Tibial artery (tissue), 4 donors: Measurements from ENCODE around the gene MRPS18A.

Experiments used
- DNase-seq, 2 donors: peaks; one replicate each; pipeline ENCODE4 v3.0.0-alpha.2; 2019
- H3K27ac ChIP-seq, 2 donors: fragments of 200-600 bp; sonication (generic) in 1 of 2; 1 replicate in 1 of 2; 2 replicates in 1 of 2; pipeline ENCODE4 v1.5.1; 2018 to 2019; ENCODE audit warnings: mild to moderate bottlenecking in 1 of 2
- H3K27me3 ChIP-seq, 2 donors: fragments of 200-600 bp; sonication (generic) in 1 of 2; one replicate each; pipeline versions ENCODE4 v1.5.1 to v1.6.0; 2016 to 2019
- H3K36me3 ChIP-seq, 3 donors: fragments of 200-600 bp; sonication (generic) in 2 of 3; one replicate each; pipeline ENCODE4 v1.5.1; 2016 to 2019; ENCODE audit warnings: mild to moderate bottlenecking in 2 of 3
- H3K4me1 ChIP-seq, 4 donors: fragments of 200-600 bp; sonication (generic) in 2 of 4; 1 replicate in 3 of 4; 2 replicates in 1 of 4; pipeline ENCODE4 v1.5.1; 2016 to 2019
- H3K4me3 ChIP-seq, 2 donors: fragments of 200-600 bp; sonication (generic) in 1 of 2; 1 replicate in 1 of 2; 2 replicates in 1 of 2; pipeline ENCODE4 v1.5.1; 2018 to 2019; ENCODE audit warnings: mild to moderate bottlenecking in 2 of 2
- H3K9me3 ChIP-seq, 3 donors: fragments of 200-600 bp; sonication (generic) in 1 of 3; one replicate each; pipeline ENCODE4 v1.5.1; 2016 to 2019
- intact Hi-C: fragments of 100-400 bp; cut with DNase I; formaldehyde crosslinking; loops from one replicate; pipeline ENCODE4 v1.15.0; 2023; ENCODE audit warnings: low total_unique reads
- TF ChIP-seq, protein P1 (sequence below), 2 experiments: fragments of 200-600 bp in 1 of 2; fragments of 450-650 bp in 1 of 2; IDR thresholded peaks; one replicate each; pipeline ENCODE4 v1.5.1; 2017 to 2019; ENCODE audit warnings: antibody characterized with exemption in 2 of 2, mild to moderate bottlenecking in 1 of 2, moderate library complexity in 1 of 2

The MRPS18A gene

DNA sequence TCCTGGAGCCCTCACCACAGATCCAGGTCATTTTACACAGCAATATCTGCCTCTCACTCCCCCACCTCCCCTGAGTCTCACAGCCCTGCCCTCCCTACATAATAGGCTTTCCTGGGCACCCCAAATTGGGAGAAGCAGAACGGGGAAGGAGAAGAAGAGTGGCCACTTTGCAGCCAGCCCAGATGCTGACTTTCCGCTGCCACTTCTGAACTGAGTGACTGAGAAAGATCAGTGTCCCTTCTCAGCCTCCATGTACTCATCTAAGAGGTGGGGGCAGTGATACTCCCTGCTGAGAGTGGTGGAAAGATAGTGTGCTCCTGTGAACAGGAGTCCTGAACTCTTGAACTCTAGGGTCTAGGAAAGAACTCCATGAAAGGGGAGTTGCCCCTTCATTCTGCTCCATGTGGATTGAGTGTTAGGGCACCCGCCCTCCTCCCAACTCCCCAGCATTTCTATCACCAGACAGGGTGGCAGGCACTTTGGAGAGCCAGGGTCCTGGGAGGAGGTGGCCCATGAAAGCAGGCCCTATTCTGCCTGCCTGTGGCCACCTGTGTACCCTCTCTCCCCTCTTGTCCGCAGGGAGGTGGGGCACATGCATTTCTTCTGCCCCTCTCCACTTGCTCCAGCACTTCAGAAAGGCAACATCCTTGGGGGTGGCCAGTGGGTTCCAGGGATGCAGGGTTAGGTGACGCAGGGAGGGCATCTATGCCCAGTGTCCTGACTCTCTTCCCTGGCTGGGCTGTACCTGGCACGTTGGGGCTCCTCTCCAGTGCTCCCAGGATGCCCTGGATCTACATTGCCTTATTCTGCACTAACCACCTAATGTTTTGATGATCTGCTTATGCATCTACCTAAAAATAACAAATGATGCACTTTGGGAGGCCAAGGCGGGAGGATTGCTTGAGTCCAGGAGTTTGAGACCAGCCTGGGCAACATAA lies 38.3 kb upstream of the MRPS18A start:
- TF ChIP-seq, protein P1, sequence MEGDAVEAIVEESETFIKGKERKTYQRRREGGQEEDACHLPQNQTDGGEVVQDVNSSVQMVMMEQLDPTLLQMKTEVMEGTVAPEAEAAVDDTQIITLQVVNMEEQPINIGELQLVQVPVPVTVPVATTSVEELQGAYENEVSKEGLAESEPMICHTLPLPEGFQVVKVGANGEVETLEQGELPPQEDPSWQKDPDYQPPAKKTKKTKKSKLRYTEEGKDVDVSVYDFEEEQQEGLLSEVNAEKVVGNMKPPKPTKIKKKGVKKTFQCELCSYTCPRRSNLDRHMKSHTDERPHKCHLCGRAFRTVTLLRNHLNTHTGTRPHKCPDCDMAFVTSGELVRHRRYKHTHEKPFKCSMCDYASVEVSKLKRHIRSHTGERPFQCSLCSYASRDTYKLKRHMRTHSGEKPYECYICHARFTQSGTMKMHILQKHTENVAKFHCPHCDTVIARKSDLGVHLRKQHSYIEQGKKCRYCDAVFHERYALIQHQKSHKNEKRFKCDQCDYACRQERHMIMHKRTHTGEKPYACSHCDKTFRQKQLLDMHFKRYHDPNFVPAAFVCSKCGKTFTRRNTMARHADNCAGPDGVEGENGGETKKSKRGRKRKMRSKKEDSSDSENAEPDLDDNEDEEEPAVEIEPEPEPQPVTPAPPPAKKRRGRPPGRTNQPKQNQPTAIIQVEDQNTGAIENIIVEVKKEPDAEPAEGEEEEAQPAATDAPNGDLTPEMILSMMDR (IDR thresholded peaks at IDR 0.05) = no peak
- Histone ChIP-seq H3K4me3 (no peak overlapping the region), H3K27ac (no peak overlapping the region), H3K4me1 (peaks cover 0 to 8% (median 0%) of the 10 kb centered on the region in 4 donors), H3K9me3 (peaks cover 0 to 11% (median 3%) of the 10 kb centered on the region in 3 donors), H3K36me3 (no peaks in the 10 kb centered on the region), H3K27me3 (peaks cover 0 to 2% of the 10 kb centered on the region in 2 donors)
- intact Hi-C loops = no loop called here
- DNase-seq = peak in 1 of 2 donors; percentile 55

DNA sequence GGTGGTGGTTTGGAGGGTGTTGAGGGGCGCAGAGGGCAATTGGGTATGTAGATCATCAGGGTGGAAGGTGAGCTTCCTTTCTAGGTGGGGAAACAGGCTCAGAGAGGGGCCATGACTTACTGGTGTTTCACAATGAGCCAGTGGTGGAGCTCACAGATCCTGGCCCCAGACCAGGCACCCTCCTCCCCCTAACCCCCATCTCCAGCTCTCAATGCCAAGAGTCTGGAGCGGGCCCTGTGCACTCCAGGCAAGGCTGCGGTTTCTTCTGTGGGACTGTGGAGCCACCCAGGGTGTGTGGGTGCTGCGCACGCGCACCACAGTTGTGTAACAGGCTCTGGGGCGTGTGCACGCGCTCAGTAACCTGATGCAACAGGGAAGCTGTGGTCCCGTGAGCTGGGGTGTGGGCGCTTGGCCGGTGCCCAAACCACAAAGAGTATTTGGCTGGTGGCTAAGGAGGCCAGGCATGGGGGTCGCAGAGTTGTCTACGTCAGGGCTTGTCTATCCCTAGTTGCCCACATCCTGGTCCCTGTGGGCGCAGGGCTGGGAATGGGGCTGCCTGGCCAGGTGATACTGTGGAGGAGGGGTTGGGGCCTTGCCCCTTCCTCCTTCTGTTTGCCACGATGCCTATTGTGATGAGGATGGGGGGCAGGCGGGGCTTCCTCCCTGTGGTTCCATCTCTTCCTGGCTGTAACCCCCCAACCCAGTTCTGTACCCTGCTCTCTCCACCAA lies 37.5 kb upstream of the MRPS18A start:
- Histone ChIP-seq H3K4me1 (peaks cover 0 to 8% (median 0%) of the 10 kb centered on the region in 4 donors), H3K27me3 (peaks cover 0 to 2% of the 10 kb centered on the region in 2 donors), H3K9me3 (peaks cover 0 to 3% (median 0%) of the 10 kb centered on the region in 3 donors), H3K4me3 (no peak overlapping the region), H3K36me3 (no peaks in the 10 kb centered on the region), H3K27ac (no peak overlapping the region)
- peak; percentile 81 to 84 for DNase-seq
- intact Hi-C loops = no loop called here
- TF ChIP-seq, protein P1 (IDR thresholded peaks at IDR 0.05) = no peak

DNA sequence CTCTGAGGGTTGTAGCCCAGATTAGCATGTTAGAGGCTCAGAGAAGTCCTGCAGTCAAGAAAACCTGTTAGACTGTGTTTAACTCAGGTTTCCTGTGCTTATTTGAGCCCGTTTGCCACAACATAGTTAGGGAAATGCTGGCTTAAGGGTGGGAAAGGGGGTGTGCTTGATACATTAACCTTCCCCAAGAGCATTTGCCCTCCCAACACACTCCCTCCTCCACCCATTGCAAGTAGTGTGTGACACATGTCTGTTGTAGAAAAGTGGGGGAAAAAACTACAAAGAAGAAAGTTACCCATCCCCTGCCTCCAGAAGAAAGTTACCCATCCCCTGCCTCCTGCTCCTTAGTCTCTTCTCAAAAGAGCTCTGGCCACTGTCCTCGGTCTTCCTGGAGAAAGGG lies 36.8 kb upstream of the MRPS18A start:
- Histone ChIP-seq H3K27ac (no peak overlapping the region), H3K36me3 (no peaks in the 10 kb centered on the region), H3K4me1 (peaks cover 0 to 8% (median 0%) of the 10 kb centered on the region in 4 donors), H3K4me3 (no peak overlapping the region), H3K27me3 (peaks cover 0 to 5% of the 10 kb centered on the region in 2 donors), H3K9me3 (no peaks in the 10 kb centered on the region)
- TF ChIP-seq, protein P1 (IDR thresholded peaks at IDR 0.05) = no peak
- DNase-seq = no peak
- intact Hi-C loops = no loop called here

DNA sequence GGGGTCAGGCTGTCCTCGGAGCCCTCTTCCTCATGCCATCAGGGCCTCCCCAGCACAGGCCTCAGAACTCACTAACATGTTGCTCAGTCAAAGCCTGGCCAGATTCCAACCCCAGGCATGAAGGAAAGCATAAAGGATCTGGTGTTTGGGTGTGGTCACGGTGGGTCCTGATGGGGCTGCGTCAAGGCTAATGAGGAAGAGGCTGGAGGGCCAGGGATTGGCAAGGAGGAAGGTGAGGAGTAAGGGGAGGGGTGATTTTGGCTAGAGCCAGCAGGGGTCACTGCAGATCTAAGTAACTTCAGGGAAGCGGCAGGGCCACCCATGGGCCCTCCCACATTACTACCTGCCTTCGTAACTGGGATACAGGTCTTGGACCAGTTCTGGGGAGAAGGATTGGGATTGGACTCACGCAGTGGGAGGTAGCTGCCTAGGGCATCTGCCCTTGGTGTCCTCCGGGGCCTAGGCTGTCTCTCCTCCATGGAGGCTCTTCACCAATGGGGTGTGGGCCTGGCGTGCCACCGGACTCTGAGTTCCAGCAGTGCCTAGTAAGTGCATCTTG lies 36.2 kb upstream of the MRPS18A start:
- Histone ChIP-seq H3K4me1 (peaks cover 0 to 8% (median 0%) of the 10 kb centered on the region in 4 donors), H3K4me3 (no peak overlapping the region), H3K27ac (no peak overlapping the region), H3K27me3 (peaks cover 0 to 5% of the 10 kb centered on the region in 2 donors), H3K36me3 (no peaks in the 10 kb centered on the region), H3K9me3 (no peaks in the 10 kb centered on the region)
- intact Hi-C loops = no loop called here
- DNase-seq = peak; percentile 46 to 74
- TF ChIP-seq, protein P1 (IDR thresholded peaks at IDR 0.05) = peak in 1 of 2 experiments; percentile 33

DNA sequence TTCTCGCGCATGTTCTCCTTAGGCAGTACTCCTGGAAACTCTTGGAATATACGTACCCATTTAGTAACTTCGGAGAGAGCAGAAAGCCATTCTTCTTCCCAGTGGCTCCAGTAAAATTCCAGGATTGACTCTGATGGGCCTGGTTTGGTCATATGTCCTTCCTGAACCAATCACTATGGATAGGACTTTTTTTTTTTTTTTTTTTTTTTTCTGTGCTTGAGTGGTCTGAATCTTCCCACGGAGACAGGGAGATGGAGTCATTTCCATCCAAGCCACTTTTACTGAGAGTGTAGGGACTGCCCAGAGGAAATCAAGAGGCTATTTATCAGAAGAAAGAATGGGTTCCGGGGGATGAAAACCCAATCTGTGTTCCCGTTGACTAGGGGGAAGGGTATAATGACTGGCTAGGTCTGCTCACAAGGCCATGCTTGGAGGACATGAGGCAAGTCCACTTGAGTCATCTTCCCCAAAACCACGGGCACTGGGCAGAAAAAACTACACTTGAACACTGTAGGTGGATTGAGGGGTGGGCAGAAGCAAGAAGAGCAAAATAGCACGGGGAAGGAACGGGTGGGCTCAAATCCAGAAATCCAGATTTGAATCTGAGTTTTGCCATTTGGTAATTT lies 35.4 kb upstream of the MRPS18A start:
- TF ChIP-seq, protein P1 (IDR thresholded peaks at IDR 0.05) = no peak
- H3K36me3 ChIP-seq = no peaks in the 10 kb centered on the region
- intact Hi-C loops = no loop called here
- peak in 1 of 2 donors; percentile 33 for DNase-seq
- H3K4me1 ChIP-seq = peaks cover 0 to 8% (median 0%) of the 10 kb centered on the region in 4 donors
- H3K4me3 ChIP-seq = no peak overlapping the region
- no peak overlapping the region for H3K27ac ChIP-seq
- peaks cover 0 to 5% of the 10 kb centered on the region in 2 donors for H3K27me3 ChIP-seq
- H3K9me3 ChIP-seq = no peaks in the 10 kb centered on the region
